ENCODE measurements around the gene ISOC2.
"Not testable (repeated sequence)": the region's sequence is repeated elsewhere in the genome, so short reads cannot be mapped to it uniquely, and the experiment has no call there.

The ISOC2 gene

GRCh38 chr19:55461259-55461973, at the start of gene ISOC2:
TSS of gene ISOC2 (minus strand) at chr19:55461642. CDS start at chr19:55456486, 5,156 bp downstream.
- peak; percentile 100 for DNase-seq (ENCODE audit: low spot score)

GRCh38 chr19:55508120-55508519, 46.7 kb upstream of the ISOC2 start:
- DNase-seq (ENCODE audit: low spot score): no peak

- DNase-seq (ENCODE audit: low spot score): no peak
These were observed 43.5 kb upstream of the ISOC2 start for GRCh38 chr19:55504981-55505380.

GRCh38 chr19:55504252-55504603, 42.8 kb upstream of the ISOC2 start:
- no peak for DNase-seq (ENCODE audit: low spot score)

GRCh38 chr19:55503502-55504251, 42.2 kb upstream of the ISOC2 start:
- peak; percentile 94 for DNase-seq (ENCODE audit: low spot score)

- no peak for DNase-seq (ENCODE audit: low spot score)
These were observed 41.7 kb upstream of the ISOC2 start for GRCh38 chr19:55503157-55503501.

GRCh38 chr19:55502197-55502952, 40.9 kb upstream of the ISOC2 start:
- DNase-seq (ENCODE audit: low spot score): no peak

- DNase-seq (ENCODE audit: low spot score): no peak
These were observed 39.0 kb upstream of the ISOC2 start for GRCh38 chr19:55500368-55500952.

GRCh38 chr19:55498246-55498840, 36.9 kb upstream of the ISOC2 start:
- DNase-seq (ENCODE audit: low spot score): no peak

- DNase-seq (ENCODE audit: low spot score): no peak
These were observed 36.3 kb upstream of the ISOC2 start for GRCh38 chr19:55497763-55498162.

GRCh38 chr19:55496820-55497219, 35.4 kb upstream of the ISOC2 start:
- not testable (repeated sequence) for DNase-seq (ENCODE audit: low spot score)

- no peak for DNase-seq (ENCODE audit: low spot score)
These were observed 34.4 kb upstream of the ISOC2 start for GRCh38 chr19:55495646-55496349.

GRCh38 chr19:55494172-55494761, 32.8 kb upstream of the ISOC2 start:
- no peak for DNase-seq (ENCODE audit: low spot score)

- no peak for DNase-seq (ENCODE audit: low spot score)
These were observed 32.3 kb upstream of the ISOC2 start for GRCh38 chr19:55493645-55494171.

- DNase-seq (ENCODE audit: low spot score): no peak
These were observed 31.7 kb upstream of the ISOC2 start for GRCh38 chr19:55493052-55493644.

GRCh38 chr19:55492362-55492944, 31.0 kb upstream of the ISOC2 start:
- DNase-seq (ENCODE audit: low spot score): no peak

- no peak for DNase-seq (ENCODE audit: low spot score)
These were observed 30.3 kb upstream of the ISOC2 start for GRCh38 chr19:55491546-55492360.

- DNase-seq (ENCODE audit: low spot score): no peak
These were observed 29.3 kb upstream of the ISOC2 start for GRCh38 chr19:55490478-55491432.

Measured in cerebellar cortex (tissue), 1 donor.